ENCODE measurements around the gene EPB41L2. TPM values are rescaled to one million over a fixed set of nuclear protein-coding genes. Genes with fewer than 3 reads are reported as not detected.
"Not testable (repeated sequence)": the region's sequence is repeated elsewhere in the genome, so short reads cannot be mapped to it uniquely, and the experiment has no call there.

The EPB41L2 gene
- total RNA-seq, 3 donors from 2014 or later (not counting 1 experiment from before 2014, with no cell fraction given): 6.8 to 11.4 (median 11.0) TPM

GRCh38 chr6:131014080-131014776 lies 48.8 kb downstream of the EPB41L2 start:
- ATAC-seq (no peak), DNase-seq (no peak)
- Mint-ChIP-seq H3K27me3 (ENCODE audit: low read depth in 2 of 2) (no peaks in the 10 kb centered on the region), H3K9me3 (no peaks in the 10 kb centered on the region), H3K4me3 (no peak overlapping the region), H3K36me3 (no peaks in the 10 kb centered on the region), H3K4me1 (no peaks in the 10 kb centered on the region), H3K27ac (no peak overlapping the region)
- Histone ChIP-seq H3K27ac (ENCODE audit: low read length) (no peak overlapping the region), H3K27me3 (ENCODE audit: control insufficient read depth, insufficient read depth, low read length) (no peaks in the 10 kb centered on the region), H3K4me1 (ENCODE audit: control insufficient read depth, insufficient read depth, low read length) (no peaks in the 10 kb centered on the region), H3K4me3 (ENCODE audit: low read length) (no peak overlapping the region), H3K36me3 (ENCODE audit: control insufficient read depth, insufficient read depth, low read length) (no peaks in the 10 kb centered on the region), H3K9me3 (ENCODE audit: control insufficient read depth, insufficient read depth, low read length) (no peaks in the 10 kb centered on the region)
- 79% methylated on average over 3 of the region's 5 CpGs for WGBS (ENCODE audit: insufficient coverage)
- intact Hi-C loops (cut with micrococcal nuclease): no loop called here
- TF ChIP-seq CTCF (IDR thresholded peaks at IDR 0.05): no peak

- no peaks in the 10 kb centered on the region for H3K27me3 Mint-ChIP-seq (ENCODE audit: low read depth in 2 of 2)
- intact Hi-C loops (cut with micrococcal nuclease): no loop called here
- H3K9me3 ChIP-seq (ENCODE audit: control insufficient read depth, insufficient read depth, low read length): peaks cover 2% of the 10 kb centered on the region
- H3K27ac ChIP-seq (ENCODE audit: low read length): no peak overlapping the region
- no peak overlapping the region for H3K4me3 ChIP-seq (ENCODE audit: low read length)
- DNase-seq (no peak), ATAC-seq (no peak)
- H3K36me3 Mint-ChIP-seq: no peaks in the 10 kb centered on the region
- WGBS (ENCODE audit: insufficient coverage): 47% methylated on average over 2 of the region's 2 CpGs
- no peaks in the 10 kb centered on the region for H3K27me3 ChIP-seq (ENCODE audit: control insufficient read depth, insufficient read depth, low read length)
- H3K4me3 Mint-ChIP-seq: no peak overlapping the region
- no peak overlapping the region for H3K27ac Mint-ChIP-seq
- no peaks in the 10 kb centered on the region for H3K4me1 Mint-ChIP-seq
- TF ChIP-seq CTCF (IDR thresholded peaks at IDR 0.05): no peak
- peaks cover 0 to 3% of the 10 kb centered on the region in 2 donors for H3K9me3 Mint-ChIP-seq
- no peaks in the 10 kb centered on the region for H3K4me1 ChIP-seq (ENCODE audit: control insufficient read depth, insufficient read depth, low read length)
- H3K36me3 ChIP-seq (ENCODE audit: control insufficient read depth, insufficient read depth, low read length): no peaks in the 10 kb centered on the region
Measured at GRCh38 chr6:131013495-131013894, 49.5 kb downstream of the EPB41L2 start.

- H3K9me3 ChIP-seq (ENCODE audit: control insufficient read depth, insufficient read depth, low read length): peaks cover 19% of the 10 kb centered on the region
- Mint-ChIP-seq H3K27me3 (ENCODE audit: low read depth in 2 of 2) (no peaks in the 10 kb centered on the region), H3K9me3 (peaks cover 10% of the 10 kb centered on the region in 2 donors), H3K4me1 (no peaks in the 10 kb centered on the region), H3K4me3 (no peak overlapping the region), H3K27ac (no peak overlapping the region), H3K36me3 (peaks cover 15% of the 10 kb centered on the region)
- H3K4me3 ChIP-seq (ENCODE audit: low read length): no peak overlapping the region
- intact Hi-C loops (cut with micrococcal nuclease): no loop called here
- no peak for TF ChIP-seq CTCF (IDR thresholded peaks at IDR 0.05)
- H3K36me3 ChIP-seq (ENCODE audit: control insufficient read depth, insufficient read depth, low read length): no peaks in the 10 kb centered on the region
- ATAC-seq (no peak), DNase-seq (no peak)
- 86% methylated on average over 2 of the region's 2 CpGs for WGBS (ENCODE audit: insufficient coverage)
- H3K27ac ChIP-seq (ENCODE audit: low read length): no peak overlapping the region
- no peaks in the 10 kb centered on the region for H3K27me3 ChIP-seq (ENCODE audit: control insufficient read depth, insufficient read depth, low read length)
- no peaks in the 10 kb centered on the region for H3K4me1 ChIP-seq (ENCODE audit: control insufficient read depth, insufficient read depth, low read length)
Measured at GRCh38 chr6:131009790-131010189, 53.3 kb downstream of the EPB41L2 start.

- Mint-ChIP-seq H3K36me3 (peaks cover 15% of the 10 kb centered on the region), H3K9me3 (peaks cover 10% of the 10 kb centered on the region in 2 donors)
- H3K9me3 ChIP-seq (ENCODE audit: control insufficient read depth, insufficient read depth, low read length): peaks cover 19% of the 10 kb centered on the region
- H3K27ac Mint-ChIP-seq; H3K27ac ChIP-seq (ENCODE audit: low read length); H3K4me3 ChIP-seq (ENCODE audit: low read length); H3K27me3 Mint-ChIP-seq (ENCODE audit: low read depth in 2 of 2); DNase-seq; intact Hi-C loops (cut with micrococcal nuclease); ATAC-seq; H3K4me3 Mint-ChIP-seq; H3K36me3 ChIP-seq (ENCODE audit: control insufficient read depth, insufficient read depth, low read length); H3K4me1 ChIP-seq (ENCODE audit: control insufficient read depth, insufficient read depth, low read length); H3K27me3 ChIP-seq (ENCODE audit: control insufficient read depth, insufficient read depth, low read length); H3K4me1 Mint-ChIP-seq: not testable (repeated sequence)
- 78% methylated on average over 2 of the region's 2 CpGs for WGBS (ENCODE audit: insufficient coverage)
Measured at GRCh38 chr6:131008965-131009364, 54.1 kb downstream of the EPB41L2 start.

- H3K4me3 ChIP-seq (ENCODE audit: low read length); intact Hi-C loops (cut with micrococcal nuclease); H3K36me3 ChIP-seq (ENCODE audit: control insufficient read depth, insufficient read depth, low read length); H3K27ac ChIP-seq (ENCODE audit: low read length); H3K4me3 Mint-ChIP-seq; H3K27ac Mint-ChIP-seq; DNase-seq; H3K4me1 Mint-ChIP-seq; H3K27me3 ChIP-seq (ENCODE audit: control insufficient read depth, insufficient read depth, low read length); H3K27me3 Mint-ChIP-seq (ENCODE audit: low read depth in 2 of 2); ATAC-seq; H3K4me1 ChIP-seq (ENCODE audit: control insufficient read depth, insufficient read depth, low read length): not testable (repeated sequence)
- H3K9me3 ChIP-seq (ENCODE audit: control insufficient read depth, insufficient read depth, low read length): peaks cover 19% of the 10 kb centered on the region
- WGBS (ENCODE audit: insufficient coverage): 96% methylated on average over 5 of the region's 5 CpGs
- Mint-ChIP-seq H3K9me3 (peaks cover 10% of the 10 kb centered on the region in 2 donors), H3K36me3 (peaks cover 15% of the 10 kb centered on the region)
Measured at GRCh38 chr6:131007964-131008363, 55.1 kb downstream of the EPB41L2 start.

Data from natural killer cell (primary cell).